GM12878 (cell line): ENCODE measurements around the gene PPP2R2D. TPM values are rescaled to one million over a fixed set of nuclear protein-coding genes. Genes with fewer than 3 reads are reported as not detected.

Experiments
- ATAC-seq: fragments of 200-7000 bp; cut with Tn5 transposase; 3 replicates; pipeline ENCODE4 v1.9.1; 2020; ENCODE audit warnings: mild to moderate bottlenecking, moderate library complexity
- BruUV-seq: library from RNA; stranded (reverse); fragments of 400-500 nt; replicated peaks from 2 replicates; lab custom pipeline; 2021; lab: Mats Ljungman, UMichigan
- CTCF ChIA-PET: fragments of 300-600 bp; sonication (Branson Sonifier 250); formaldehyde crosslinking; extraction: SDS; loops from one replicate; lab custom pipeline; 2021; ENCODE audit warnings: inconsistent platforms; lab: Yijun Ruan, JAX
- POLR2A ChIA-PET: fragments of 350-600 bp; formaldehyde crosslinking; extraction: SDS; loops from one replicate; lab custom pipeline; 2021; ENCODE audit warnings: inconsistent platforms; lab: Charles Lee
- RAD21 ChIA-PET: fragments of 300-600 bp; sonication (Branson Sonifier 250); formaldehyde crosslinking; loops from one replicate; lab custom pipeline; 2023; ENCODE audit warnings: antibody characterized with exemption; ENCODE audit not compliant: unreplicated experiment; lab: Charles Lee
- SMC1A ChIA-PET: fragments of 300-600 bp; sonication (Branson Sonifier 250); formaldehyde crosslinking; loops from one replicate; lab custom pipeline; 2023; ENCODE audit not compliant: unreplicated experiment, uncharacterized antibody; lab: Charles Lee
- DNase-seq: peaks from one replicate; pipeline ENCODE4 v3.0.0-alpha.2; 2011; ENCODE audit warnings: low read depth, low spot score
- FAIRE-seq: peaks from 3 replicates; lab custom pipeline; 2011; peaks lifted over from hg19 to GRCh38; lab: Jason Lieb, UNC
- H2AFZ ChIP-seq: 2 replicates; pipeline ENCODE4 v1.6.0; 2011; ENCODE audit warnings: low read depth, low read length, control low read depth; ENCODE audit not compliant: control insufficient read depth
- H3K27ac ChIP-seq: 2 replicates; pipeline ENCODE4 v1.5.1; 2011; ENCODE audit warnings: control low read depth; ENCODE audit not compliant: control insufficient read depth, insufficient read depth
- H3K27me3 ChIP-seq, 2 experiments: replicated peaks in 1 of 2; 2 replicates each; pipeline versions ENCODE4 v1.6.0 to v1.6.1; 2011; ENCODE audit warnings: low read length in 1 of 2; ENCODE audit not compliant: control insufficient read depth in 2 of 2, insufficient read depth in 2 of 2
- H3K36me3 ChIP-seq, 2 experiments: 2 replicates each; pipeline ENCODE4 v1.5.1; 2011; ENCODE audit warnings: low read length in 1 of 2; ENCODE audit not compliant: control insufficient read depth in 2 of 2, insufficient read depth in 2 of 2
- H3K4me1 ChIP-seq: 2 replicates; pipeline ENCODE4 v1.6.1; 2011; ENCODE audit warnings: mild to moderate bottlenecking, low read length, moderate library complexity, mixed read lengths; ENCODE audit not compliant: control insufficient read depth, insufficient read depth
- H3K4me2 ChIP-seq: 2 replicates; pipeline ENCODE4 v1.6.0; 2011; ENCODE audit warnings: control low read depth; ENCODE audit not compliant: control insufficient read depth, insufficient read depth
- H3K4me3 ChIP-seq: fragments of 200-600 bp; sonication (generic); 2 replicates; pipeline ENCODE4 v1.5.1; 2016
- H3K79me2 ChIP-seq: 2 replicates; pipeline ENCODE4 v1.6.0; 2011; ENCODE audit warnings: low read length; ENCODE audit not compliant: control insufficient read depth, insufficient read depth
- H3K9ac ChIP-seq: 2 replicates; pipeline ENCODE4 v1.8.0; 2011; ENCODE audit warnings: low read length, control low read depth, mixed read lengths; ENCODE audit not compliant: control insufficient read depth, insufficient read depth
- H3K9me3 ChIP-seq: replicated peaks from 3 replicates; pipeline ENCODE4 v1.5.1; 2011; ENCODE audit warnings: mild to moderate bottlenecking, low read length; ENCODE audit not compliant: control insufficient read depth, insufficient read depth
- H4K20me1 ChIP-seq: 2 replicates; pipeline ENCODE4 v1.6.0; 2011; ENCODE audit not compliant: control insufficient read depth, insufficient read depth
- ATF7 ChIP-seq: fragments of 450-650 bp; IDR thresholded peaks from 2 replicates; pipeline ENCODE4 v1.6.1; 2016; ENCODE audit warnings: low read depth, mild to moderate bottlenecking
- EED ChIP-seq: sonication (generic); IDR thresholded peaks from 2 replicates; pipeline ENCODE4 v1.6.1; 2016; ENCODE audit warnings: antibody characterized with exemption, low read depth
- ETV6 ChIP-seq, 2 experiments: fragments of 450-650 bp in 1 of 2; IDR thresholded peaks in 1 of 2; conservative IDR thresholded peaks in 1 of 2; 2 replicates each; pipeline ENCODE4 v1.6.1; 2014; ENCODE audit warnings: antibody characterized with exemption in 1 of 2, borderline replicate concordance in 1 of 2, low read depth in 1 of 2, mild to moderate bottlenecking in 1 of 2, moderate library complexity in 1 of 2
- GABPA ChIP-seq: IDR thresholded peaks from 2 replicates; pipeline ENCODE4 v1.6.1; 2014; ENCODE audit warnings: antibody characterized with exemption, low read depth, mild to moderate bottlenecking, inconsistent platforms
- LARP7 ChIP-seq: fragments of 450-650 bp; IDR thresholded peaks from 2 replicates; pipeline ENCODE4 v1.6.1; 2017; ENCODE audit warnings: mild to moderate bottlenecking
- MTA3 ChIP-seq: IDR thresholded peaks from 2 replicates; pipeline ENCODE4 v1.6.1; 2012; ENCODE audit warnings: low read length, inconsistent platforms, borderline replicate concordance
- RELB ChIP-seq: fragments of 450-650 bp; IDR thresholded peaks from 2 replicates; pipeline ENCODE4 v1.6.1; 2017; ENCODE audit warnings: low read depth, mild to moderate bottlenecking, moderate library complexity
- TARDBP ChIP-seq: IDR thresholded peaks from 2 replicates; pipeline ENCODE4 v1.6.1; 2016; ENCODE audit warnings: borderline replicate concordance
- YBX1 ChIP-seq: fragments of 450-650 bp; IDR thresholded peaks from 2 replicates; pipeline ENCODE4 v1.6.1; 2016; ENCODE audit warnings: antibody characterized with exemption
- ZBED1 ChIP-seq: IDR thresholded peaks from 2 replicates; pipeline ENCODE4 v1.6.1; 2016; ENCODE audit warnings: borderline replicate concordance
- ZNF217 ChIP-seq: fragments of 450-650 bp; IDR thresholded peaks from 2 replicates; pipeline ENCODE4 v1.6.1; 2017; ENCODE audit warnings: antibody characterized with exemption, mild to moderate bottlenecking
- WGBS: methylation state at CpG from one replicate; pipeline ENCODE4 v1.1.6; 2016; ENCODE audit warnings: low lambda C conversion rate; ENCODE audit not compliant: insufficient replicate concordance, insufficient coverage; ENCODE audit errors: missing lambda C conversion rate; 5-methylcytosine and 5-hydroxymethylcytosine counted together
- in situ Hi-C: fragments of 300-500 bp; cut with MboI; formaldehyde crosslinking; loops from 9 replicates; pipeline ENCODE4 v1.14.3; 2018; ENCODE audit warnings: mixed read lengths
- intact Hi-C: fragments of 100-400 bp; cut with micrococcal nuclease; formaldehyde crosslinking; loops from one replicate; pipeline ENCODE4 v1.14.2; 2022; ENCODE audit not compliant: unreplicated experiment
- polyA plus RNA-seq, 11 experiments: library from polyadenylated mRNA; depleted of rRNA in 4 of 11; unstranded in 6 of 11; stranded (reverse) in 5 of 11; fragments of >200 nt; fragmentation: Nextera tagmentation in 4 of 11; fragmentation: Illumina TruSeq in 1 of 11; extraction: Ambion mirVana in 4 of 11; extraction: Trizol in 1 of 11; gene quantifications; 1 replicate in 1 of 11; 2 replicates in 10 of 11; pipeline versions ENCODE4 v1.2.1 to v1.2.3, GENCODE V29; 2011 to 2016; ENCODE audit warnings: inconsistent platforms in 2 of 11, missing spikeins in 2 of 11, low read depth in 1 of 11
- total RNA-seq, 4 experiments: library from RNA; depleted of rRNA in 3 of 4; stranded (reverse); fragments of >200 nt in 3 of 4; fragmentation: Illumina TruSeq in 1 of 4; extraction: Trizol in 1 of 4; gene quantifications; 2 replicates each; pipeline versions ENCODE4 v1.2.1 to v1.2.3, GENCODE V29; 2013 to 2021
- TF ChIP-seq, protein P1 (sequence below): fragments of 450-650 bp; formaldehyde crosslinking; IDR thresholded peaks from 2 replicates; pipeline ENCODE4 v1.4.0; 2022; ENCODE audit warnings: mild to moderate bottlenecking, moderate library complexity
- TF ChIP-seq, protein P2 (sequence below): fragments of 450-650 bp; IDR thresholded peaks from 2 replicates; pipeline ENCODE4 v1.6.1; 2017; ENCODE audit warnings: antibody characterized with exemption, mild to moderate bottlenecking, moderate library complexity
- TF ChIP-seq, protein P3 (sequence below): IDR thresholded peaks from 2 replicates; pipeline ENCODE4 v1.6.1; 2011; ENCODE audit warnings: low read depth, low read length, improper control_type of control experiment, borderline replicate concordance

The PPP2R2D gene
- total and polyA plus RNA-seq, 10 of the 15 experiments (the other 5 are each of a cell fraction or from before 2014, with no cell fraction given): 2.8 to 41.9 (median 21.8) TPM

GRCh38 chr10:131991726-131992125, 90.9 kb downstream of the PPP2R2D start:
- CTCF ChIA-PET: no interaction called here
- in situ Hi-C loops: no loop called here
- 16% methylated on average over 2 of the region's 3 CpGs for WGBS
- H3K27ac ChIP-seq: no peak overlapping the region
- no TSS peak for BruUV-seq
- TF ChIP-seq LARP7 (no peak), GABPA (no peak), RELB (no peak), ETV6 (conservative IDR thresholded peaks at IDR 0.05 in 1 of 2, IDR thresholded peaks at IDR 0.05 in 1 of 2; ENCODE audit: borderline replicate concordance in 1 of 2, low read depth in 1 of 2) (no peak), EED (no peak), TARDBP (no peak), ZNF217 (no peak), ATF7 (no peak), MTA3 (no peak), YBX1 (no peak), ZBED1 (no peak)
- TF ChIP-seq, protein P1, sequence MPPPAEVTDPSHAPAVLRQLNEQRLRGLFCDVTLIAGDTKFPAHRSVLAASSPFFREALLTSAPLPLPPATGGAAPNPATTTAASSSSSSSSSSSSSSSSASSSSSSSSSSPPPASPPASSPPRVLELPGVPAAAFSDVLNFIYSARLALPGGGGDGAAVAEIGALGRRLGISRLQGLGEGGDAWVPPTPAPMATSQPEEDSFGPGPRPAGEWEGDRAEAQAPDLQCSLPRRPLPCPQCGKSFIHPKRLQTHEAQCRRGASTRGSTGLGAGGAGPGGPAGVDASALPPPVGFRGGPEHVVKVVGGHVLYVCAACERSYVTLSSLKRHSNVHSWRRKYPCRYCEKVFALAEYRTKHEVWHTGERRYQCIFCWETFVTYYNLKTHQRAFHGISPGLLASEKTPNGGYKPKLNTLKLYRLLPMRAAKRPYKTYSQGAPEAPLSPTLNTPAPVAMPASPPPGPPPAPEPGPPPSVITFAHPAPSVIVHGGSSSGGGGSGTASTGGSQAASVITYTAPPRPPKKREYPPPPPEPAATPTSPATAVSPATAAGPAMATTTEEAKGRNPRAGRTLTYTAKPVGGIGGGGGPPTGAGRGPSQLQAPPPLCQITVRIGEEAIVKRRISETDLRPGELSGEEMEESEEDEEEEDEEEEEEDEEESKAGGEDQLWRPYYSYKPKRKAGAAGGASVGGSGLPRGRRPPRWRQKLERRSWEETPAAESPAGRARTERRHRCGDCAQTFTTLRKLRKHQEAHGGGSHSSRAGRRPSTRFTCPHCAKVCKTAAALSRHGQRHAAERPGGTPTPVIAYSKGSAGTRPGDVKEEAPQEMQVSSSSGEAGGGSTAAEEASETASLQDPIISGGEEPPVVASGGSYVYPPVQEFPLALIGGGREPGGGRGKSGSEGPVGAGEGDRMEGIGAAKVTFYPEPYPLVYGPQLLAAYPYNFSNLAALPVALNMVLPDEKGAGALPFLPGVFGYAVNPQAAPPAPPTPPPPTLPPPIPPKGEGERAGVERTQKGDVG: no peak
- TF ChIP-seq, protein P2, sequence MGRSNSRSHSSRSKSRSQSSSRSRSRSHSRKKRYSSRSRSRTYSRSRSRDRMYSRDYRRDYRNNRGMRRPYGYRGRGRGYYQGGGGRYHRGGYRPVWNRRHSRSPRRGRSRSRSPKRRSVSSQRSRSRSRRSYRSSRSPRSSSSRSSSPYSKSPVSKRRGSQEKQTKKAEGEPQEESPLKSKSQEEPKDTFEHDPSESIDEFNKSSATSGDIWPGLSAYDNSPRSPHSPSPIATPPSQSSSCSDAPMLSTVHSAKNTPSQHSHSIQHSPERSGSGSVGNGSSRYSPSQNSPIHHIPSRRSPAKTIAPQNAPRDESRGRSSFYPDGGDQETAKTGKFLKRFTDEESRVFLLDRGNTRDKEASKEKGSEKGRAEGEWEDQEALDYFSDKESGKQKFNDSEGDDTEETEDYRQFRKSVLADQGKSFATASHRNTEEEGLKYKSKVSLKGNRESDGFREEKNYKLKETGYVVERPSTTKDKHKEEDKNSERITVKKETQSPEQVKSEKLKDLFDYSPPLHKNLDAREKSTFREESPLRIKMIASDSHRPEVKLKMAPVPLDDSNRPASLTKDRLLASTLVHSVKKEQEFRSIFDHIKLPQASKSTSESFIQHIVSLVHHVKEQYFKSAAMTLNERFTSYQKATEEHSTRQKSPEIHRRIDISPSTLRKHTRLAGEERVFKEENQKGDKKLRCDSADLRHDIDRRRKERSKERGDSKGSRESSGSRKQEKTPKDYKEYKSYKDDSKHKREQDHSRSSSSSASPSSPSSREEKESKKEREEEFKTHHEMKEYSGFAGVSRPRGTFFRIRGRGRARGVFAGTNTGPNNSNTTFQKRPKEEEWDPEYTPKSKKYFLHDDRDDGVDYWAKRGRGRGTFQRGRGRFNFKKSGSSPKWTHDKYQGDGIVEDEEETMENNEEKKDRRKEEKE: no peak
- TF ChIP-seq, protein P3, sequence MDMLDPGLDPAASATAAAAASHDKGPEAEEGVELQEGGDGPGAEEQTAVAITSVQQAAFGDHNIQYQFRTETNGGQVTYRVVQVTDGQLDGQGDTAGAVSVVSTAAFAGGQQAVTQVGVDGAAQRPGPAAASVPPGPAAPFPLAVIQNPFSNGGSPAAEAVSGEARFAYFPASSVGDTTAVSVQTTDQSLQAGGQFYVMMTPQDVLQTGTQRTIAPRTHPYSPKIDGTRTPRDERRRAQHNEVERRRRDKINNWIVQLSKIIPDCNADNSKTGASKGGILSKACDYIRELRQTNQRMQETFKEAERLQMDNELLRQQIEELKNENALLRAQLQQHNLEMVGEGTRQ: no peak
- TF ChIP-seq, all 136 proteins: peak for 0
- DNase-seq: no peak
- Histone ChIP-seq H3K4me1 (no peaks in the 10 kb centered on the region), H3K36me3 (no peaks in the 10 kb centered on the region), H2AFZ (no peak overlapping the region), H3K4me2 (no peak overlapping the region), H3K27me3 (no peaks in the 10 kb centered on the region), H4K20me1 (no peaks in the 10 kb centered on the region), H3K79me2 (no peaks in the 10 kb centered on the region), H3K9me3 (no peaks in the 10 kb centered on the region; the same call in 2 of the 3 replicates), H3K4me3 (no peak overlapping the region), H3K9ac (no peak overlapping the region)
- POLR2A ChIA-PET: no interaction called here
- RAD21 ChIA-PET: no interaction called here
- SMC1A ChIA-PET: no interaction called here
- no peak for ATAC-seq
- intact Hi-C loops: no loop called here
- no peak for FAIRE-seq
